Activated CD4-positive, alpha-beta T cell treated with anti-CD3 and anti-CD28 coated beads, Interleukin-2, amount 10 ng/mL, durations not matched to agents 24 days and 14 days (primary cell): ENCODE measurements around the gene INTU. TPM values are rescaled to one million over a fixed set of nuclear protein-coding genes. Genes with fewer than 3 reads are reported as not detected.
"Not testable (repeated sequence)": the region's sequence is repeated elsewhere in the genome, so short reads cannot be mapped to it uniquely, and the experiment has no call there.

Experiments
- DNase-seq: peaks from one replicate; pipeline ENCODE4 v3.0.0; 2022
- H3K27ac Mint-ChIP-seq: one replicate; pipeline ENCODE4 v1.8.0; 2022; ENCODE audit warnings: mild to moderate bottlenecking, mixed read lengths
- H3K27me3 Mint-ChIP-seq: one replicate; pipeline ENCODE4 v1.8.0; 2022; ENCODE audit warnings: mixed read lengths
- H3K36me3 Mint-ChIP-seq: one replicate; pipeline ENCODE4 v1.8.0; 2022; ENCODE audit warnings: low read depth, mild to moderate bottlenecking, mixed read lengths
- H3K4me1 Mint-ChIP-seq: one replicate; pipeline ENCODE4 v1.8.0; 2021; ENCODE audit warnings: mixed read lengths
- H3K4me3 Mint-ChIP-seq: one replicate; pipeline ENCODE4 v1.8.0; 2022; ENCODE audit warnings: mild to moderate bottlenecking, moderate library complexity, mixed read lengths
- H3K9me3 Mint-ChIP-seq: one replicate; pipeline ENCODE4 v1.8.0; 2021; ENCODE audit warnings: mixed read lengths
- intact Hi-C: fragments of 100-400 bp; cut with micrococcal nuclease; formaldehyde crosslinking; loops from one replicate; pipeline ENCODE4 v1.15.1; 2023
- total RNA-seq: library from RNA; stranded (reverse); gene quantifications from 2 replicates; pipeline ENCODE4 v1.2.3, GENCODE V29; 2022

Gene INTU
- total RNA-seq, 1 donor from 2014 or later: not detected

DNA sequence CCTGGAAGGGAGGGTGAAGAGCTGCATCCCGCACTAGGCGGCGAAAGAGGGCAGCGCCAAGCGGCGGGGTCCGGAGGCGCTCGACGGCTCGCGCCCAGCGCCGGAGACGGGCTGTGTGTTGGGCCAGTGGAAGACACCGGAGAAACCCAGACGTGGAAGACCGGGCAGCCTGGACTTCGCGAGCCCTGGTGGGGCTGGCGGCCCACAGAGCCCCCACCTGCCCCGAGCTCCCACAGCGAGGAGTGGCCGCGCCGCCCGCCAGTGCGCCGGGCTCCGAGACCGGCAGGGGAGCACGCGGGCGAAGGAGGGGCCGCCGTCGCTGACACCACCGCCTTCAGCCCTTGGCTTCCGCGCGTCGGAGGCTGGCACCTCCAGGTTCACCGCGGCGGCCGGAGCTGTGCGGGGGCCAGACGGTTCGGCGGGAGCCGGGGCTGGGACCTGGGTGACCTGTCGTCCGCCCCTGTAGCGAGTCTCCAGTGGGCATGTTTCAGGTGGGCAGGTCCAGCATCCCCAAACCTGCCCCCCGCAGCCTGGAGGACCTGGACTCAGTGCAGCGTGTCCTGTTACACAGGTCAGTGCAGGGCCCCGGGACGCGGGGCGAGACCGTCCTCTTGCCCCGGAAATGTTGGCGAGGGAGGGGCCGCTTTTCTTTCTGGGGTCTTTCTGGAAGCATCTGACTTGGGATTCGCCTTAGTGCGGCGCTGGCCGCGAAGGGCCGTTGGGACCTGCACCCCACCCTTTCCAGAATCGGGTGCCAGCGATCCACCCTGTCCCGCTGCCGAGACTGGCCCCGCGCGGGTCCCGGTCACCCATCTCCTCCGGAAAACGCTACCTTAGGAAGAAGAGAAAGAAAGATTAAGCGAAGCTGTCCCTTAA lies 9.6 kb upstream of the INTU start:
- no peaks in the 10 kb centered on the region for H3K36me3 Mint-ChIP-seq
- H3K9me3 Mint-ChIP-seq: peaks cover 5% of the 10 kb centered on the region
- H3K27me3 Mint-ChIP-seq: peaks cover 38% of the 10 kb centered on the region
- no peak for DNase-seq
- H3K27ac Mint-ChIP-seq: no peak overlapping the region
- intact Hi-C loops: no loop called here
- no peaks in the 10 kb centered on the region for H3K4me1 Mint-ChIP-seq
- H3K4me3 Mint-ChIP-seq: peak overlapping the region; percentile 54

DNA sequence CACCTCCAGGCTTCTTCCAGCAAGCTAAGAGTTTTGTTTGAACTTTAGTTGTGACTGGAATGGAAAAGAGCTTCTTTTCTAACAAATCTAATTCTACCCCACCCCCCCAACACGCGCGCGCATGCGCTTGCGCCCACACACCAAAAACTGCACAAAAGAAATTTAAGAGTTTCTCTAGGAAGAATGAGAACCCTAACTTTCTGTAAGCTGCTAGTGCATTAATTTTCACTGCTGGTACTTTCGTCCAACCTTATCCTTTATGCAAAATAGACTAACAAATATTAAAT lies 9.0 kb upstream of the INTU start:
- Mint-ChIP-seq H3K36me3 (no peaks in the 10 kb centered on the region), H3K9me3 (peaks cover 3% of the 10 kb centered on the region), H3K4me3 (peak overlapping the region; percentile 54), H3K4me1 (no peaks in the 10 kb centered on the region), H3K27ac (no peak overlapping the region), H3K27me3 (peaks cover 42% of the 10 kb centered on the region)
- intact Hi-C loops: no loop called here
- no peak for DNase-seq

DNA sequence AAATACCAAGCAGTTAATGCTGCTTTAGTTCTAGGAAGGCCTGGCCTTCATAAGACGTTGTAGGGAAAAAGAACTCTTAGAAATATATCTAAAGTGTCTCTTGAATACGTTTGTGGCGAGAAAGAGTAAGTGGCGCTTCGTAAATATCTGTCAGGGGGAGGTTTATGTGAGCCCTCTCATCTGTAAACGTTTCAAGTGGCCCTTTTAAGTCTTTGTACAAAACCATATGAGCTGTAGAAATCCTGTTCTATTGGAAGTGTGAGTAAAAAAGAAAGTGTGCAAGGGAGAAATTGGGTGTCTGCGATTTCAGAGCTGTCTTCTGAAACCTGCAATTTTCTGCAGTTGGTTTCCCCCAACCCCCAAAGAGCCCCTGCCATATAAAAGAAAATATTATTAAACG lies 8.6 kb upstream of the INTU start:
- H3K9me3 Mint-ChIP-seq: no peaks in the 10 kb centered on the region
- no peaks in the 10 kb centered on the region for H3K36me3 Mint-ChIP-seq
- no peak overlapping the region for H3K27ac Mint-ChIP-seq
- H3K27me3 Mint-ChIP-seq: peaks cover 42% of the 10 kb centered on the region
- H3K4me3 Mint-ChIP-seq: no peak overlapping the region
- no peaks in the 10 kb centered on the region for H3K4me1 Mint-ChIP-seq
- intact Hi-C loops: no loop called here
- no peak for DNase-seq

GRCh38 chr4:127629371-127629770 lies 3.4 kb upstream of the INTU start:
- Mint-ChIP-seq H3K27ac (no peak overlapping the region), H3K27me3 (peaks cover 44% of the 10 kb centered on the region), H3K36me3 (no peaks in the 10 kb centered on the region), H3K4me1 (peaks cover 8% of the 10 kb centered on the region), H3K9me3 (peaks cover 9% of the 10 kb centered on the region), H3K4me3 (no peak overlapping the region)
- DNase-seq: no peak
- intact Hi-C loops: no loop called here

DNA sequence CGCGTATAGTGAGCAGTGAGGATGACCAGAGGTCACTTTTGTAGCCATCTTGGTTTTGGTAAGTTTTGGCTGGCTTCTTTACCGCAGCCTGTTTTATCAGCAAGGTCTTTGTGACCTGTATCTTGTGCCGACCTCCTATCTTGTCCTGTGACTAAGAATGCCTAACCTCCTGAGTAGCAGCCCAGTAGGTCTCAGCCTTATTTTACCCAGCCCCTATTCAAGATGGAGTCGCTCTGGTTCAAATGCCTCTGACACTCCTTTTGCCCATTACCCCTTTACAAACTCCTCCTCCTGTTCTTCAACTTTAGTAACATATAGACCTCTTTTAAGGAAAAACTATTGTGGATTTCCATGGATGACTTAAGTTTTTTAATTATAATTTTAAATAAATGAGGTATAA lies 2.6 kb upstream of the INTU start:
- H3K36me3 Mint-ChIP-seq: no peaks in the 10 kb centered on the region
- H3K4me3 Mint-ChIP-seq: no peak overlapping the region
- H3K27me3 Mint-ChIP-seq: peaks cover 40% of the 10 kb centered on the region
- H3K4me1 Mint-ChIP-seq: peaks cover 8% of the 10 kb centered on the region
- intact Hi-C loops: no loop called here
- H3K9me3 Mint-ChIP-seq: peaks cover 9% of the 10 kb centered on the region
- no peak for DNase-seq
- no peak overlapping the region for H3K27ac Mint-ChIP-seq

DNA sequence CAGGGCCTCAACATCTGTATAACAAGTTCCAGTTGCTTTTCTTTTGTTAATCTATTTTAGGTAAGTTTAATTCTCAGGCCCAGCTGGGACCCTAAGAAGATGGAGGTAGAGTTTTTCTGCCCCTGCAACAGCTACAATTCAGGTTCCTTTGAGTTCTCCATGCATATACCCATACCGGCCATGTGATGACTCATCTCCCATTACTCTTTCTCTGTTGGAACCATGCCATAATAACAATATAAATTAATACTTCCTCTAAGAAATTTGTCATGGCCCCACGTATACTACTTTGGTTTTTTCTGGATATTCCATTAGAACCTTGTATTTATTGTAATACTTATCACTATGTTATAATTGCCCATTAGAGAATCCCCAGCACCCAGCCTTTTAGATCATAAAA lies 1.3 kb upstream of the INTU start:
- peaks cover 8% of the 10 kb centered on the region for H3K4me1 Mint-ChIP-seq
- H3K4me3 Mint-ChIP-seq: no peak overlapping the region
- peaks cover 9% of the 10 kb centered on the region for H3K9me3 Mint-ChIP-seq
- intact Hi-C loops: no loop called here
- peaks cover 40% of the 10 kb centered on the region for H3K27me3 Mint-ChIP-seq
- no peaks in the 10 kb centered on the region for H3K36me3 Mint-ChIP-seq
- H3K27ac Mint-ChIP-seq: no peak overlapping the region
- no peak for DNase-seq

GRCh38 chr4:127634181-127634580 lies 1.4 kb downstream of the INTU start:
- H3K4me1 Mint-ChIP-seq: peaks cover 8% of the 10 kb centered on the region
- no peak overlapping the region for H3K27ac Mint-ChIP-seq
- peaks cover 9% of the 10 kb centered on the region for H3K9me3 Mint-ChIP-seq
- no peak overlapping the region for H3K4me3 Mint-ChIP-seq
- DNase-seq: no peak
- intact Hi-C loops: no loop called here
- peaks cover 34% of the 10 kb centered on the region for H3K27me3 Mint-ChIP-seq
- no peaks in the 10 kb centered on the region for H3K36me3 Mint-ChIP-seq

DNA sequence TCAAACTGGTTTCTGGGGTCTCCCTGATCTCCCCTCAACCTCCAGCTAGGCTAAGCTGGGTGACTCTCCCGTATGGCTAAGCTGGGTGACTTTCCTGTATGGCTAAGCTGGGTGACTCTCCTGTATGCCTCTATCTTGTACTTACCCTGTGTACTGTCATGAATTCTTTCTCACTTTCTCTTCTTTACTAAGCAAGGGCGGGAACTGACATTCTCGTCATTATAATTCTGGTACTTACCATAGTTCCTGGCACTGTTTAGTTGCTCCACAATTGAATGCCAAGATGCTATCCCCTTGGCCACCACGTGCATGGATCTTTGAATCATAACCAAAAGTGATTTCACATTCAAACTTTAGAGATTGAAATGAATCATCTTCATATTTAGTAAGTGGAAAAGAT lies 8.8 kb downstream of the INTU start:
- no peak for DNase-seq
- H3K4me1 Mint-ChIP-seq: no peaks in the 10 kb centered on the region
- no peak overlapping the region for H3K27ac Mint-ChIP-seq
- no peak overlapping the region for H3K4me3 Mint-ChIP-seq
- H3K27me3 Mint-ChIP-seq: peaks cover 10% of the 10 kb centered on the region
- no peaks in the 10 kb centered on the region for H3K9me3 Mint-ChIP-seq
- H3K36me3 Mint-ChIP-seq: no peaks in the 10 kb centered on the region
- intact Hi-C loops: no loop called here

DNA sequence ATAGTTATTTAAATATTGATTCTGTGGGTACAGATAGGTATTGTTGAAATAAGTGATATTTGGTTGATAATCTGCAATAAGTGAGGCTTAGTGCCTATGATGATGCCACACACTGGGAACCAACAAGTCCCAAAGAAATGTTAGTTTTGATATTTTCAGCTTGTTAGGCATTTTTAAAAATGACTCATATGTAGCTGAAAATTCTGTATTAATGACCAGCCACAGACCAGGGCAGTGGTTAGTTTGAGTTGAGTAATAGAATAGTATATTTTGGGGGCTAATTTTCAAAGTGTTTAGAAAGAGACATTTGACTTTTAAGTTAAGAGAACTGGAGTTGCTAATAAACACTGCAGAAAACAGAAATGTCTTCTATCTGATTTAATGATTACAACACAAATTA lies 9.4 kb downstream of the INTU start:
- no peaks in the 10 kb centered on the region for H3K4me1 Mint-ChIP-seq

DNA sequence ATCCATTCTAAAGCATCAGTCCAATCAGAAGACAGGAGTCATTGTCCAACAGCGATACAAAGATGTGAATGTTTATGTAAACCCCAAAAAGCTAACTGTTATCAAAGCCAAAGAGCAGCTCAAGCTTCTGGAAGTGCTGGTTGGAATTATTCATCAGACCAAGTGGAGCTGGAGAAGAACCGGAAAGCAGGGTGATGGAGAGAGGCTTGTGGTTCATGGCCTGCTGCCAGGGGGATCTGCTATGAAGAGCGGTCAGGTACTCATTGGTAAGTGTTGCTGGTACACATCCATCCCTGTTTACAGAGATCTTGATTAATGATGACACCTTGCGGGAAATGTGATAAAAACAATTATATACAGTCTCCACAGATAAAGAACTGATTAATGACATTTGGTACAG lies 11.0 kb downstream of the INTU start:
- no peaks in the 10 kb centered on the region for H3K9me3 Mint-ChIP-seq
- H3K27me3 Mint-ChIP-seq: peaks cover 7% of the 10 kb centered on the region
- no peak for DNase-seq
- no peaks in the 10 kb centered on the region for H3K36me3 Mint-ChIP-seq
- H3K4me3 Mint-ChIP-seq: no peak overlapping the region
- no peaks in the 10 kb centered on the region for H3K4me1 Mint-ChIP-seq
- no peak overlapping the region for H3K27ac Mint-ChIP-seq
- intact Hi-C loops: no loop called here

More for the DNA sequence above, 9.4 kb downstream of the INTU start:
- H3K36me3 Mint-ChIP-seq: no peaks in the 10 kb centered on the region
- no peak overlapping the region for H3K27ac Mint-ChIP-seq
- H3K9me3 Mint-ChIP-seq: no peaks in the 10 kb centered on the region
- no peak overlapping the region for H3K4me3 Mint-ChIP-seq
- no peak for DNase-seq
- intact Hi-C loops: no loop called here
- H3K27me3 Mint-ChIP-seq: peaks cover 10% of the 10 kb centered on the region

- no peaks in the 10 kb centered on the region for H3K36me3 Mint-ChIP-seq
Measured at GRCh38 chr4:127648061-127648460, 15.3 kb downstream of the INTU start.

GRCh38 chr4:127655590-127655989 lies 22.8 kb downstream of the INTU start:
- H3K4me3 Mint-ChIP-seq, H3K4me1 Mint-ChIP-seq, H3K27ac Mint-ChIP-seq, H3K27me3 Mint-ChIP-seq, DNase-seq, H3K36me3 Mint-ChIP-seq, intact Hi-C loops, H3K9me3 Mint-ChIP-seq: not testable (repeated sequence)

More at GRCh38 chr4:127648061-127648460, 15.3 kb downstream of the INTU start:
- H3K27ac Mint-ChIP-seq: no peak overlapping the region
- H3K27me3 Mint-ChIP-seq: peaks cover 2% of the 10 kb centered on the region
- H3K4me3 Mint-ChIP-seq: no peak overlapping the region
- H3K4me1 Mint-ChIP-seq: no peaks in the 10 kb centered on the region
- intact Hi-C loops: no loop called here
- no peaks in the 10 kb centered on the region for H3K9me3 Mint-ChIP-seq
- DNase-seq: no peak

DNA sequence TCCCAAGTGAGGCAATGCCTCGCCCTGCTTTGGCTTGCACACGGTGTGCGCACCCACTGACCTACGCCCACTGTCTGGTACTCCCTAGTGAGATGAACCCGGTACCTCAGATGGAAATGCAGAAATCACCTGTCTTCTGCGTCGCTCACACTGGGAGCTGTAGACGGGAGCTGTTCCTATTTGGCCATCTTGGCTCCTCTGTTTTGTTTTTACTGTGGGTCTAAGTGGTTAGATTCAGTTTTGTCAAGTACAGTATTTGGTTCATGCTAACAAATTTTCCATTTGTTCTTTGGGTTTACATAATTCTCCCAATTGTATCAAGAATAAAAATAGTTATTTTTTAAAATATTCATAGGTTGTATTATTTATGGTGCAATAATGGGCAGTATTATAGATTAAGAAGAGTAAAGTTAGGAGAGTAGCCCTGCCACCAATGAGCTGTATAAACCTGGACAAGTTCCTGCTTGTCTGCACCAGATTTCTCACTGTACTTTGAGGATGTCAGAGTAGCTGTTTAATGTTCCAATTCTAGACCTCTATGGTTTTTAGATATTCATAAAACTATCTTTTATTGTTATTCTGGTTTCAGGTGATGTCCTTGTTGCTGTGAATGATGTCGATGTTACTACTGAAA lies 23.4 kb downstream of the INTU start:
- DNase-seq: no peak
- H3K9me3 Mint-ChIP-seq: no peaks in the 10 kb centered on the region
- intact Hi-C loops: no loop called here
- no peaks in the 10 kb centered on the region for H3K36me3 Mint-ChIP-seq
- H3K27me3 Mint-ChIP-seq: no peaks in the 10 kb centered on the region
- H3K27ac Mint-ChIP-seq: no peak overlapping the region
- H3K4me3 Mint-ChIP-seq: no peak overlapping the region
- H3K4me1 Mint-ChIP-seq: no peaks in the 10 kb centered on the region

GRCh38 chr4:127660284-127660885 lies 27.6 kb downstream of the INTU start:
- H3K36me3 Mint-ChIP-seq: no peaks in the 10 kb centered on the region
- H3K4me1 Mint-ChIP-seq: no peaks in the 10 kb centered on the region
- no peak overlapping the region for H3K4me3 Mint-ChIP-seq
- H3K9me3 Mint-ChIP-seq: no peaks in the 10 kb centered on the region
- intact Hi-C loops: no loop called here
- no peak for DNase-seq
- H3K27me3 Mint-ChIP-seq: no peaks in the 10 kb centered on the region
- no peak overlapping the region for H3K27ac Mint-ChIP-seq
